Measurements from ENCODE around the gene RSRP1.

The RSRP1 gene

DNA sequence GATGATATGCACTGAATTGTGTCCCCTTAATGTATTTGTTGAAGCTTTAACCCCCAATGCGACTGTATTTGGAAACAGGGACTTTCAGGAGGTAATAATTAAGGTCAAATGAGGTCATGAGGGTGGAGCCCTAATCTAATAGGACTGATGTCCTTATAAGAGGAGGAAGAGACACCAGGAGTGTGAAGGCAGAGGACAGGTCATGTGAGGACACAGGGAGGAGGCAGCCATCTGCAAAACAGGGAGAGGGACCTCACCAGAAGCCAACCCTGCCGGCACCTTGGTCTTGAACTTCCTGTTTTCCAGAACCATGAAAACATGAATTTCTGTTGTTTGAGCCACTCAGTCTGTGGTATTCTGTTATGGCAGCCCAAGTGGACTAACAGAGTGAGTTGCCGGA, 30.2 kb downstream of the RSRP1 start:
- peak in 2 of 4 experiments; percentile 7 to 31 for DNase-seq

GRCh38 chr1:25216123-25216522, 31.1 kb downstream of the RSRP1 start:
- DNase-seq, result peak in 2 of 4 experiments; percentile 15 to 27

GRCh38 chr1:25212725-25213124, 34.5 kb downstream of the RSRP1 start:
- no peak for DNase-seq

DNA sequence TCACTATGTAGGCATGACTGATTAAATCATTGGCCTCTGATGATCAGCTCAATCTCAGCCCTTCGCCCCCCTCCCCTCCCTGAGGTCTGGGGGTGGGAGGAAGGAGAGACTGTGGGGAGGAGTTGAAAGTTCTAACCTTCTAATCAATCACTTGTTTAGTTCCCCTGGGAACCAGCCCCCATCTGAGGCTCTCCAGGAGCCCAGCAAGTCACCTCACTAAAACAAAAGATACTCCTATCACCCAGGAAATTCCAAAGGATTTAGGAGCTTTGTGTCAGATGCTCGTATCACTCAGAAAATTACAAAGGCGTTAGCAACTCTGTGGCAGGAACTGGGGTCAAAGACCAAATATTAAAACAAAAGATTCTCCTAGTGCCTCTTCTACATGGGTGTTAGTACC, 36.5 kb downstream of the RSRP1 start:
- DNase-seq, result no peak

DNA sequence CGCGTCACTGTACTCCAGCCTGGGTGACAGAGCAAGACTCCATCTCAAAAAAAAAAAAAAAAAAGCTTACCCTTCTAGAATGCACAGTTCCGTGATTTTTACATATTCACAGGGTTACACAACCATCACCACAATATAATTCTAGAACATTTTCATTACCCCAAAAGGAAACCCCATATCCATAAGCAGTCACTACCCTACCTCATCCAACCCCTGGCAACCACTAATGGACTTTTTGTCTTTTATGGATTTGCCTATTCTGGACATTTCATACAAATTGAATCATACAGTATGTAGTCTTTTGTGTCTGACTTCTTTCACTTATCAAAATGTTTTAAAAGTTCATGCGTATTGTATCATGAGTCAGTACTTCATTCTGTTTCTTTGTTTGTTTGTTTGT, 37.7 kb downstream of the RSRP1 start:
- peak in 1 of 4 experiments; percentile 15 for DNase-seq

DNA sequence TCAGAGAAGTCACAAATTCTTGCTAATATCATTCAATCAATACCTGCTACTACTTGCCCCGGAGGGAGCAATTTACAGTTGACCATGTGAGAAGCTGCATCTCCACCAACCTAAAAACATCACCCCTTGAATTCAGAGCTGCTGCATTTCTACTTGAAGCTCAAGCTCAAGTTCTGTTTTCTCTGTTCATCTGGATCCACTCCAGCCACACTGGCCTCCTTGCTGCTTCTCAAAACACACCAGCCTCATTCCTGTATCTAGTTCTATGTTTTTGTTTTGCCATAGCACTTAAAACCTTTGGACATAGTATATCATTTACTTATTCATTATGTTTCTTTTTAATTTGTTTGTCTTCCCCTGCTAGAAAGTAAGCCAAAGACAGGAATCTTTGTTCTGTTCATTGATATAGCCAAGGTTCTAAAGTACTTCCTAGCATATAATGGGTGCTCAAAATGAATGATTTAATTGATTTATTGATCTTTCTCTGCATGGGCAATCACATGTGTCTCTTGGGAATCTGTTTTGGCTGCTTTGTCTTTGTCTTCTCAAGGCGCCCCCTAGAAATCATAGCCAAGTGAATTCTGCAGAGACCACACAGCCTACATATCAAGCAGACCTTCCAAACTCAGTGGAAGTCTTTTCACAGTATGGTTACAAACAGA, 38.6 kb downstream of the RSRP1 start:
- no peak for DNase-seq

- no peak for DNase-seq
Observed at GRCh38 chr1:25208092-25208491, 39.2 kb downstream of the RSRP1 start.

GRCh38 chr1:25206201-25206600, 41.1 kb downstream of the RSRP1 start:
- DNase-seq, result no peak

- no peak for DNase-seq
Observed at GRCh38 chr1:25205786-25206185, 41.5 kb downstream of the RSRP1 start.

DNA sequence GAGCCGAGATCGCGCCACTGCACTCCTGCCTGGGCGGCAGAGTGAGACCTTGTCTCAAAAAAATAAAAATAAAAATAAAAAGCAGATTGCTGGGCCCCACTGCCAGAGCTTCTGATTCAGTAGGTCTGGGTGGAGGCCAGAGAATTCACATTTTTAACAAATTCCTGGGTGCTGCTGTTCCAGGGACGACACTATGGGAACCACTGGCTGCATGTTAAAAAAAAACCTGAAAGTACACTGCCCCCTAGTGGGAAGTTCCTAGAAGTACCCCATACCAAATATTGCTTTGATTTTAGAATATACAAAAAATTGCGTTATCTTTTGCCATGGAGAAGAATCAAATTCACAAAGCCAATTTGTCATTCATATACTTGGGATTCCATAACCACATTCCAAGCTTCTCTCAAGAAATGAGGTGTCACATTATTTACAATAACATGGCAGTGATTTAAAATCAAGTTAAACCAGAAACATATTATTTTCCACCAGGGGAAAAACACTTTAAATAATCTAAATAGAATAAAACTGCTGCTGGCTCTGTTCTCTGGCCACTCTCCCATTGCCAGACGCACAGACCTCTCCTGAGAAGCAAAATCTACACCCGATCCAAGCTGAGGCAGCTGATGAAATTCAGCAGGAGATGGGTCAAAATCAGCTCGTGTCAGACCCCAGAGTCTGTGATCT, 42.3 kb downstream of the RSRP1 start:
- peak; percentile 58 to 83 (median 70) for DNase-seq

GRCh38 chr1:25201006-25201405, 46.2 kb downstream of the RSRP1 start:
- no peak for DNase-seq

GRCh38 chr1:25199819-25200620, 47.2 kb downstream of the RSRP1 start:
- DNase-seq, result no peak

GRCh38 chr1:25198663-25199252, 48.5 kb downstream of the RSRP1 start:
- no peak for DNase-seq

DNA sequence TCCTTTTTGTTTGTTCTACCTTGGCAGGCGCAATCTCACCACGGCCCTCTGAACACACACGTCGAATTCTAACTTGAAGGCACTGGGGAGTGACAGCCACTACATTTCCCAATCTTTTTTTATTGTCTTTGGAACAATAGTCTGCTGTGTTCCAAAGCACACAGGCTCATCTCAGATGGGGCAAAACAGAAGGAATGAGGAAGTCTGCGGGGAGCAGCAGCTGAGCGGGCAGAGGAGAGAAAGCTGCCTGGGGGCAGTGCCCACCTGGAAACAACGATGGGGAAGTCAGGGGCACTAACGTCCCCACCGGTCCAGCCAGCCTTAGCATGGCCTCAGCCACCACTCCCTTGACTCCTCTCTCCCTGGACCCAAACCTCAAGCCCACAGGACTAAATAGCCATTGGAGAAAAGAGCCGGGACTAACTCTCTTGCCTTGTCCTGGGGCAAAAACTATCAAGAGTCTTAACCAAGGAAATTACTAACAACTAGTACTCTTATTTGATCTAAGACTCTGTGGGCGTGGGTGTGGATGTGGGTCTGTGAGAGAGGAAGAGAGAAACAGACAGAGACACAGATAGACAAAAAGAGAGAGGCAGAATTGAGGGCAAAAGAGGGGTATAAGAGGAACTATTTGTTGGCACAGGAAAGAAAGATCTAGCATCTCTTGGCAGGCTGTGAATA, 49.1 kb downstream of the RSRP1 start:
- DNase-seq, result peak in 3 of 4 experiments; percentile 8 to 29 (median 19)

DNA sequence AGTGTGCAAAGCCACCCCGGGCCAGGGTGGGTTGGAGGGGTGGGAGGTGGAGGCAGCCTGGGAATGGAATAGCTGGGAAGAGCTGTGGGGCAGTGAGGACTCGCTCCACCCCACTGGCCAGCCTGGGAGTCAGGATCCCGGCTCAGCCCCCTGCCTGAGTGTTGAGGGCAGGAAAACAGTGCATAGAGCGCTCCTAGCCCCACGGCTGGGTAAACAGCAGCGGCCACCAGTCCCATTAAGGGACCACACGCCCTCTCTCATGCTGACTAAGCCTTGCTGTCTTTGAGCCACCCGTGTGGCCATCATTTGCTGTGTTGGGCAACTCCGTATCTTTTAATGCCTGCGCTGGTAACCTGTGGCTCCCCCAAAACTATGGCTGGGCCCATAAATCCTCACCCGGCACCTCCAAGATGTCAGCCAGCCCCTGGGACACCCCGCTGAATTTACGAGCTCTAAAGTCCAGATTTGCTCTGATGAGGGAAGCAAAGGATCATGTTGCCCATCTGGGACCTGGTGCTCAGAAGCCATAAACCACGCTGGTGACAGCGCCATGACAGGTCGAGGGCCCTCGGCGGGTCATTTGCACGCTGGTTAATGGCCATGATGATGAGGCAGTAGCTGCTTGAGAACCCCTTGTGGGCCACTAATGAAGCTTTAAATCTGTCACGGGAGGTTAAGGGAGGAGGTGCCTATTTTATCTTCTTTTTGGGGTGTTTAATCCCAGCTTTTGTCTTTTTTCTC, 49.8 kb downstream of the RSRP1 start:
- no peak for DNase-seq

DNA sequence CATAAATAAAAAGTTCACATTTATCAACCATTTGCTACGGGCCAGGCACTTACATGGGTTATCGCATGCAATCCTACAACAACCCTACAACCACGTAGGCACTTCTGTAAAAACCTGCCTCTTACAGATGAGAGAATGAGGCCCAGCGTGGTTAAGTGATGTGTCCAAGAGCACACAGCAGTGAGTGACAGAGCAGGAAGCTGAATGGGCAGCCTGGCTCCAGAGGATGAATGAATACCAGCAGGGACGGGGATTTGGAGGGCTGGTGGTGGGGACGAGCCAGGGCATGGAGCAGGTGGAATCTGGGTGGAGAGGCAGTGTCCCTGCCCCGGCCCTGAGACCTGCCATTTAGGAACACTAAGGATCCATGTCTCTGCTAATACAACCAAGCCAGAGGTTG, 50.4 kb downstream of the RSRP1 start:
- no peak for DNase-seq

DNA sequence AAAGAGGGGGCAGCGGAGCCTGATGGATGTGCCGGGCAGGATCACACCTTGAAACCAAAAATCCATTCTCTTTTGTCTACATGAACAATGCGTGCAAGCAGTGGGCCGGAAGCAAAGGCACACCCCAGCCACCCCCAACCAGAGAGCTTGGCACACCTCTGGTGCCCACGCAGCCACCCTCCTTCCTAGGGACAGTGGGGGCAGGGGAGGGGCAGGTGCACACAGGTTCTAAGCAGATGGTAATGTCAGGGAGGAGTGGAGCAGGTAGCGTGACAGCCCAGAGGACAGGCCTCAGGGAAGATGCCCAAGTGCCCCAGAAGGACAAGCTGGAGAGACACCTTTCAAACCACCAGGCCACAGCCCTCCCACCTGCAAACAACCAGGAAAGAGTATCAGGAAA, 51.4 kb downstream of the RSRP1 start:
- DNase-seq, result no peak

- DNase-seq, result no peak
Observed at GRCh38 chr1:25194572-25195020, 52.7 kb downstream of the RSRP1 start.

GRCh38 chr1:25194054-25194453, 53.2 kb downstream of the RSRP1 start:
- no peak for DNase-seq

GRCh38 chr1:25193229-25193628, 54.0 kb downstream of the RSRP1 start:
- DNase-seq, result no peak
